HCT116 (cell line): ENCODE data around the gene LAMC3. TPM values are rescaled to one million over a fixed set of nuclear protein-coding genes. Genes with fewer than 3 reads are reported as not detected.
"Not testable (repeated sequence)": the region's sequence is repeated elsewhere in the genome, so short reads cannot be mapped to it uniquely, and the experiment has no call there.

Source experiments
- ATAC-seq: fragments of 200-7000 bp; cut with Tn5 transposase; 2 replicates; pipeline ENCODE4 v1.9.1; 2020; ENCODE audit warnings: mild to moderate bottlenecking, moderate library complexity
- BruUV-seq: library from RNA; stranded (reverse); fragments of 400-500 nt; replicated peaks from 2 replicates; lab custom pipeline; 2021; lab: Mats Ljungman, UMichigan
- CTCF ChIA-PET: fragments of 300-600 bp; sonication (Branson Sonifier 250); formaldehyde crosslinking; loops from one replicate; lab custom pipeline; 2021; ENCODE audit warnings: antibody characterized with exemption; lab: Charles Lee
- POLR2A ChIA-PET: fragments of 300-600, 350-600 bp; sonication (Branson Sonifier 250); formaldehyde crosslinking; loops from one replicate; lab custom pipeline; 2021; ENCODE audit warnings: antibody characterized with exemption; lab: Charles Lee
- RAD21 ChIA-PET, 2 experiments: fragments of 300-600 bp; sonication (Branson Sonifier 250); formaldehyde crosslinking; loops; one replicate each; lab custom pipeline; 2023; ENCODE audit warnings: low total read pairs in 2 of 2; ENCODE audit not compliant: uncharacterized antibody in 2 of 2, unreplicated experiment in 2 of 2, low non-redundant PET in 1 of 2; lab: Charles Lee
- DNase-seq: peaks from one replicate; pipeline ENCODE4 v3.0.0-alpha.2; 2010; ENCODE audit warnings: low read depth, low spot score
- H2AFZ ChIP-seq: fragments of 200-600 bp; shearing (Covaris generic), sonication (generic); 2 replicates; pipeline ENCODE4 v1.6.1; 2017; ENCODE audit warnings: low read depth, mixed run types, mixed read lengths, antibody characterized with exemption, low read length; ENCODE audit not compliant: poor library complexity, severe bottlenecking
- H3K27ac ChIP-seq: 2 replicates; pipeline ENCODE4 v1.5.1; 2012; ENCODE audit warnings: low read depth, low read length
- H3K27me3 ChIP-seq: fragments of 200-600 bp; sonication (generic); 2 replicates; pipeline ENCODE4 v1.6.1; 2016; ENCODE audit warnings: mixed run types, low read length, mixed read lengths; ENCODE audit not compliant: insufficient read depth
- H3K36me3 ChIP-seq, 2 experiments: fragments of 200-500 bp in 1 of 2; fragments of 200-600 bp in 1 of 2; sonication (Bioruptor generic) in 1 of 2; sonication (generic) in 1 of 2; 2 replicates each; pipeline versions ENCODE4 v1.5.1 to v1.6.1; 2014 to 2016; ENCODE audit warnings: low read length in 2 of 2, inconsistent platforms in 1 of 2, mixed read lengths in 1 of 2, mixed run types in 1 of 2; ENCODE audit not compliant: insufficient read depth in 2 of 2, control insufficient read depth in 1 of 2
- H3K4me1 ChIP-seq, 2 experiments: fragments of 200-600 bp in 1 of 2; sonication (generic) in 1 of 2; 2 replicates each; pipeline versions ENCODE4 v1.5.1 to v1.6.1; 2012 to 2017; ENCODE audit warnings: low read length in 2 of 2, inconsistent platforms in 1 of 2, mild to moderate bottlenecking in 1 of 2, mixed read lengths in 1 of 2, mixed run types in 1 of 2, moderate library complexity in 1 of 2; ENCODE audit not compliant: insufficient read depth in 2 of 2, control insufficient read depth in 1 of 2
- H3K4me2 ChIP-seq: fragments of 200-600 bp; sonication (generic); 2 replicates; pipeline ENCODE4 v1.6.1; 2017; ENCODE audit warnings: mixed run types, low read length, mixed read lengths
- H3K4me3 ChIP-seq, 2 experiments: fragments of 200-600 bp in 1 of 2; sonication (generic) in 1 of 2; replicated peaks in 1 of 2; 2 replicates each; pipeline ENCODE4 v1.5.1; 2011 to 2016; ENCODE audit warnings: low read length in 2 of 2, control low read depth in 1 of 2, low read depth in 1 of 2, mild to moderate bottlenecking in 1 of 2, mixed read lengths in 1 of 2, mixed run types in 1 of 2
- H3K79me2 ChIP-seq: fragments of 200-600 bp; sonication (generic); 2 replicates; pipeline ENCODE4 v1.6.1; 2017; ENCODE audit warnings: mild to moderate bottlenecking, mixed run types, low read length, moderate library complexity, mixed read lengths; ENCODE audit not compliant: insufficient read depth
- H3K9ac ChIP-seq: fragments of 200-600 bp; sonication (generic); 2 replicates; pipeline ENCODE4 v1.6.1; 2016; ENCODE audit warnings: low read length, mixed read lengths
- H3K9me2 ChIP-seq: fragments of 200-600 bp; sonication (generic), shearing (Covaris generic); 2 replicates; pipeline ENCODE4 v1.6.1; 2017; ENCODE audit warnings: mixed run types, mild to moderate bottlenecking, moderate library complexity; ENCODE audit not compliant: insufficient read depth
- H3K9me3 ChIP-seq, 2 experiments: fragments of 200-500 bp in 1 of 2; fragments of 200-600 bp in 1 of 2; sonication (Bioruptor generic) in 1 of 2; sonication (generic) in 1 of 2; 2 replicates each; pipeline ENCODE4 v1.6.1; 2014 to 2017; ENCODE audit warnings: low read length in 2 of 2, mixed read lengths in 2 of 2, inconsistent platforms in 1 of 2, low read depth in 1 of 2, mild to moderate bottlenecking in 1 of 2, mixed run types in 1 of 2, moderate library complexity in 1 of 2; ENCODE audit not compliant: control insufficient read depth in 1 of 2, insufficient read depth in 1 of 2
- H4K20me1 ChIP-seq: fragments of 200-600 bp; sonication (generic), shearing (Covaris generic); 2 replicates; pipeline ENCODE4 v1.6.1; 2017; ENCODE audit warnings: mixed run types, mild to moderate bottlenecking, moderate library complexity; ENCODE audit not compliant: insufficient read depth
- ATF3 ChIP-seq: IDR thresholded peaks from 2 replicates; pipeline ENCODE4 v1.6.1; 2012
- CEBPB ChIP-seq: IDR thresholded peaks from 2 replicates; pipeline ENCODE4 v1.6.1; 2012; ENCODE audit warnings: low read depth
- EGR1 ChIP-seq: IDR thresholded peaks from 2 replicates; pipeline ENCODE4 v1.6.1; 2012; ENCODE audit warnings: low read depth
- ELF1 ChIP-seq: IDR thresholded peaks from 2 replicates; pipeline ENCODE4 v1.6.1; 2012; ENCODE audit warnings: low read depth, borderline replicate concordance
- EZH2 ChIP-seq: fragments of 200-600 bp; sonication (generic); IDR thresholded peaks from 2 replicates; pipeline ENCODE4 v1.6.1; 2017; ENCODE audit warnings: antibody characterized with exemption, mixed run types
- EZH2phosphoT487 ChIP-seq: fragments of 200-600 bp; IDR thresholded peaks from 2 replicates; pipeline ENCODE4 v1.6.1; 2018; ENCODE audit warnings: antibody characterized with exemption, borderline replicate concordance
- JUND ChIP-seq: IDR thresholded peaks from 2 replicates; pipeline ENCODE4 v1.6.1; 2012
- POLR2AphosphoS5 ChIP-seq: IDR thresholded peaks from 2 replicates; pipeline ENCODE4 v1.6.1; 2011; ENCODE audit warnings: mild to moderate bottlenecking, low read depth, low read length, moderate library complexity
- RAD21 ChIP-seq: IDR thresholded peaks from 2 replicates; pipeline ENCODE4 v1.6.1; 2012; ENCODE audit warnings: low read depth, mild to moderate bottlenecking
- SIN3A ChIP-seq: IDR thresholded peaks from 2 replicates; pipeline ENCODE4 v1.6.1; 2012; ENCODE audit warnings: low read depth
- SP1 ChIP-seq: IDR thresholded peaks from 2 replicates; pipeline ENCODE4 v1.6.1; 2012; ENCODE audit warnings: low read depth
- SRF ChIP-seq: IDR thresholded peaks from 2 replicates; pipeline ENCODE4 v1.6.1; 2012; ENCODE audit warnings: low read depth
- TCF7L2 ChIP-seq: IDR thresholded peaks from 2 replicates; pipeline ENCODE4 v1.7.0; 2011; ENCODE audit warnings: borderline replicate concordance, inconsistent platforms; ENCODE audit not compliant: insufficient read depth, insufficient read length; ENCODE audit errors: extremely low read depth
- ZBTB33 ChIP-seq: IDR thresholded peaks from 2 replicates; pipeline ENCODE4 v1.6.1; 2011; ENCODE audit warnings: mild to moderate bottlenecking, low read length, moderate library complexity; ENCODE audit not compliant: insufficient replicate concordance; ENCODE audit errors: extremely low read depth
- ZNF274 ChIP-seq: fragments of 200-500 bp; sonication (Bioruptor generic); IDR thresholded peaks from 2 replicates; pipeline ENCODE4 v1.6.1; 2014; ENCODE audit warnings: mild to moderate bottlenecking, low read depth, low read length, inconsistent platforms
- intact Hi-C: fragments of 100-400 bp; cut with micrococcal nuclease; formaldehyde crosslinking; loops from 2 replicates; pipeline ENCODE4 v1.10.0; 2022
- total RNA-seq: library from RNA; stranded (reverse); gene quantifications from one replicate; pipeline ENCODE4 v1.2.1, GENCODE V29; 2021; ENCODE audit not compliant: unreplicated experiment
- TF ChIP-seq, protein P1 (sequence below), 3 experiments: fragments of 200-600 bp in 1 of 3; sonication (generic) in 1 of 3; IDR thresholded peaks in 2 of 3; conservative IDR thresholded peaks in 1 of 3; 2 replicates each; pipeline ENCODE4 v1.5.1; 2012 to 2017; ENCODE audit warnings: low read depth in 2 of 3, low read length in 2 of 3, antibody characterized with exemption in 1 of 3, borderline replicate concordance in 1 of 3, control low read depth in 1 of 3, mild to moderate bottlenecking in 1 of 3, mixed read lengths in 1 of 3, mixed run types in 1 of 3, moderate library complexity in 1 of 3; ENCODE audit not compliant: insufficient read depth in 1 of 3

LAMC3 gene
- total RNA-seq, 1 experiment from 2014 or later, result 7.7 TPM

- H3K27me3 ChIP-seq, DNase-seq, BruUV-seq, RAD21 ChIA-PET, CTCF ChIA-PET, POLR2A ChIA-PET, H3K9me2 ChIP-seq, H3K36me3 ChIP-seq, H3K4me3 ChIP-seq, H3K27ac ChIP-seq, intact Hi-C loops, H3K9me3 ChIP-seq, H3K9ac ChIP-seq, H2AFZ ChIP-seq, ATAC-seq, H3K79me2 ChIP-seq, H3K4me2 ChIP-seq, H4K20me1 ChIP-seq: not testable (repeated sequence)
- H3K4me1 ChIP-seq, result peaks cover 14 to 27% of the 10 kb centered on the region in 2 experiments
These were observed 90.9 kb downstream of the LAMC3 start for GRCh38 chr9:131099845-131100244.

DNA sequence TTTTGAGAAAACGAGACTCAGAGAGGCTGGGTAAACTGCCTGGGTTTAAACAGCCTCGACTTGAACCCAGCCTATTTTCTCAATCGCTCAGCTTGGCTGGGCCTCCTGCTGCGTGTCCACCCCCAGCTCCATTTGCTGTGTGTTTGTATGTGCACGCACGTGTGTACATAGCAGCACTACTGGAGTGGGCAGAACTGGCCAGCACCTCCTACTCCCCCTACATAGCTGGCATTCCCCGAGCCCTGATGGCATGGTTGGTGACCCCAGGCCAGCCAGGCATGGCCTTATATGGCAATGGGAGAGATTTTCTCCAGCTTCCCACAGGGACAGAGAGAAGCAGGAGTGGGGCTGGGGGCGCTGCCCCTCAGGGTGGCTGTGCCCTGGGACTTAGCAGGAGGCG lies 91.5 kb downstream of the LAMC3 start:
- Histone ChIP-seq H3K79me2 (no peaks in the 10 kb centered on the region; the same call in 1 of the 2 replicates), H3K4me1 (peaks cover 14 to 25% of the 10 kb centered on the region in 2 experiments), H2AFZ (no peak overlapping the region), H3K36me3 (no peaks in the 10 kb centered on the region), H3K27ac (no peak overlapping the region), H3K27me3 (no peaks in the 10 kb centered on the region), H4K20me1 (no peaks in the 10 kb centered on the region), H3K9ac (no peak overlapping the region), H3K9me3 (no peaks in the 10 kb centered on the region), H3K4me2 (no peak overlapping the region), H3K9me2 (no peaks in the 10 kb centered on the region), H3K4me3 (no peak overlapping the region)
- POLR2A ChIA-PET, result no interaction called here
- RAD21 ChIA-PET, result no interaction called here
- intact Hi-C loops, result no loop called here
- no peak for ATAC-seq
- no peak for DNase-seq
- BruUV-seq, result no TSS peak
- CTCF ChIA-PET, result no interaction called here
- TF ChIP-seq JUND, result no peak
- no peak for TF ChIP-seq SIN3A
- no peak for TF ChIP-seq ZNF274
- TF ChIP-seq TCF7L2, result no peak
- TF ChIP-seq ELF1, result no peak
- no peak for TF ChIP-seq POLR2AphosphoS5
- TF ChIP-seq ZBTB33, result no peak
- TF ChIP-seq EGR1, result no peak
- TF ChIP-seq CEBPB, result no peak
- TF ChIP-seq EZH2, result no peak
- TF ChIP-seq SRF, result no peak
- no peak for TF ChIP-seq SP1
- TF ChIP-seq EZH2phosphoT487, result no peak
- no peak for TF ChIP-seq RAD21
- no peak for TF ChIP-seq ATF3
- TF ChIP-seq, protein P1, sequence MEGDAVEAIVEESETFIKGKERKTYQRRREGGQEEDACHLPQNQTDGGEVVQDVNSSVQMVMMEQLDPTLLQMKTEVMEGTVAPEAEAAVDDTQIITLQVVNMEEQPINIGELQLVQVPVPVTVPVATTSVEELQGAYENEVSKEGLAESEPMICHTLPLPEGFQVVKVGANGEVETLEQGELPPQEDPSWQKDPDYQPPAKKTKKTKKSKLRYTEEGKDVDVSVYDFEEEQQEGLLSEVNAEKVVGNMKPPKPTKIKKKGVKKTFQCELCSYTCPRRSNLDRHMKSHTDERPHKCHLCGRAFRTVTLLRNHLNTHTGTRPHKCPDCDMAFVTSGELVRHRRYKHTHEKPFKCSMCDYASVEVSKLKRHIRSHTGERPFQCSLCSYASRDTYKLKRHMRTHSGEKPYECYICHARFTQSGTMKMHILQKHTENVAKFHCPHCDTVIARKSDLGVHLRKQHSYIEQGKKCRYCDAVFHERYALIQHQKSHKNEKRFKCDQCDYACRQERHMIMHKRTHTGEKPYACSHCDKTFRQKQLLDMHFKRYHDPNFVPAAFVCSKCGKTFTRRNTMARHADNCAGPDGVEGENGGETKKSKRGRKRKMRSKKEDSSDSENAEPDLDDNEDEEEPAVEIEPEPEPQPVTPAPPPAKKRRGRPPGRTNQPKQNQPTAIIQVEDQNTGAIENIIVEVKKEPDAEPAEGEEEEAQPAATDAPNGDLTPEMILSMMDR (IDR thresholded peaks at IDR 0.05 in 2 of 3, conservative IDR thresholded peaks at IDR 0.05 in 1 of 3; ENCODE audit: borderline replicate concordance in 1 of 3, insufficient read depth in 1 of 3, low read depth in 2 of 3, low read length in 2 of 3), result no peak
